Caco-2 (cell line): ENCODE measurements around the gene TMEM258. TPM values are rescaled to one million over a fixed set of nuclear protein-coding genes. Genes with fewer than 3 reads are reported as not detected.

Experiments
- BruUV-seq: library from RNA; stranded (reverse); fragments of 400-500 nt; replicated peaks from 2 replicates; lab custom pipeline; 2021; lab: Mats Ljungman, UMichigan
- CTCF ChIA-PET: fragments of 300-600 bp; sonication (Branson Sonifier 250); formaldehyde crosslinking; loops from one replicate; lab custom pipeline; 2022; ENCODE audit warnings: antibody characterized with exemption; lab: Charles Lee
- POLR2A ChIA-PET: fragments of 300-600 bp; sonication (Branson Sonifier 250); formaldehyde crosslinking; loops from one replicate; lab custom pipeline; 2022; ENCODE audit warnings: antibody characterized with exemption; lab: Charles Lee
- DNase-seq, 2 experiments: peaks; one replicate each; pipeline versions ENCODE4 v3.0.0 to v3.0.0-alpha.2; 2020 to 2022
- H3K27me3 ChIP-seq: replicated peaks from 2 replicates; pipeline ENCODE4 v1.6.0; 2011; ENCODE audit warnings: low read length; ENCODE audit not compliant: control insufficient read depth, insufficient read depth
- H3K36me3 ChIP-seq: 2 replicates; pipeline ENCODE4 v1.5.1; 2011; ENCODE audit warnings: low read length; ENCODE audit not compliant: control insufficient read depth, insufficient read depth
- H3K4me1 ChIP-seq: fragments of 250-450 bp; sonication (Bioruptor Pico); 2 replicates; pipeline ENCODE4 v1.5.1; 2020; ENCODE audit warnings: mild to moderate bottlenecking
- H3K4me3 ChIP-seq: 2 replicates; pipeline ENCODE4 v1.5.1; 2011; ENCODE audit warnings: low read depth, mild to moderate bottlenecking, control low read depth, low read length
- H3K9me3 ChIP-seq: fragments of 250-450 bp; sonication (Bioruptor Pico); 2 replicates; pipeline ENCODE4 v1.5.1; 2020; ENCODE audit warnings: mild to moderate bottlenecking, moderate library complexity
- H3K27ac Mint-ChIP-seq: one replicate; pipeline ENCODE4 v1.8.0; 2022; ENCODE audit warnings: mixed read lengths; ENCODE audit not compliant: unreplicated experiment
- H3K27me3 Mint-ChIP-seq: one replicate; pipeline ENCODE4 v1.8.0; 2022; ENCODE audit warnings: mixed read lengths; ENCODE audit not compliant: insufficient read depth, unreplicated experiment
- H3K36me3 Mint-ChIP-seq: one replicate; pipeline ENCODE4 v1.8.0; 2022; ENCODE audit warnings: mild to moderate bottlenecking, mixed read lengths; ENCODE audit not compliant: insufficient read depth, unreplicated experiment
- H3K4me1 Mint-ChIP-seq: one replicate; pipeline ENCODE4 v1.8.0; 2022; ENCODE audit warnings: low read depth, mixed read lengths; ENCODE audit not compliant: unreplicated experiment
- H3K4me3 Mint-ChIP-seq: one replicate; pipeline ENCODE4 v1.8.0; 2022; ENCODE audit warnings: mild to moderate bottlenecking, moderate library complexity, mixed read lengths; ENCODE audit not compliant: unreplicated experiment
- H3K9me3 Mint-ChIP-seq: one replicate; pipeline ENCODE4 v1.8.0; 2022; ENCODE audit warnings: mixed read lengths; ENCODE audit not compliant: unreplicated experiment
- intact Hi-C: fragments of 100-400 bp; cut with micrococcal nuclease; formaldehyde crosslinking; loops from one replicate; pipeline ENCODE4 v1.10.0; 2022; ENCODE audit not compliant: unreplicated experiment
- total RNA-seq: library from RNA; stranded (reverse); gene quantifications from 2 replicates; pipeline ENCODE4 v1.2.3, GENCODE V29; 2022
- TF ChIP-seq, protein P1 (sequence below), 2 experiments: fragments of 200-600 bp in 1 of 2; IDR thresholded peaks; 1 replicate in 1 of 2; 2 replicates in 1 of 2; pipeline versions ENCODE4 v1.5.1 to v1.8.0; 2011 to 2022; ENCODE audit warnings: antibody characterized with exemption in 1 of 2, control low read depth in 1 of 2, inconsistent platforms in 1 of 2, low read depth in 1 of 2, low read length in 1 of 2, mild to moderate bottlenecking in 1 of 2, moderate library complexity in 1 of 2; ENCODE audit not compliant: insufficient read depth in 1 of 2, severe bottlenecking in 1 of 2, unreplicated experiment in 1 of 2

TMEM258 gene
- total RNA-seq, 1 experiment from 2014 or later, result 197 TPM

DNA sequence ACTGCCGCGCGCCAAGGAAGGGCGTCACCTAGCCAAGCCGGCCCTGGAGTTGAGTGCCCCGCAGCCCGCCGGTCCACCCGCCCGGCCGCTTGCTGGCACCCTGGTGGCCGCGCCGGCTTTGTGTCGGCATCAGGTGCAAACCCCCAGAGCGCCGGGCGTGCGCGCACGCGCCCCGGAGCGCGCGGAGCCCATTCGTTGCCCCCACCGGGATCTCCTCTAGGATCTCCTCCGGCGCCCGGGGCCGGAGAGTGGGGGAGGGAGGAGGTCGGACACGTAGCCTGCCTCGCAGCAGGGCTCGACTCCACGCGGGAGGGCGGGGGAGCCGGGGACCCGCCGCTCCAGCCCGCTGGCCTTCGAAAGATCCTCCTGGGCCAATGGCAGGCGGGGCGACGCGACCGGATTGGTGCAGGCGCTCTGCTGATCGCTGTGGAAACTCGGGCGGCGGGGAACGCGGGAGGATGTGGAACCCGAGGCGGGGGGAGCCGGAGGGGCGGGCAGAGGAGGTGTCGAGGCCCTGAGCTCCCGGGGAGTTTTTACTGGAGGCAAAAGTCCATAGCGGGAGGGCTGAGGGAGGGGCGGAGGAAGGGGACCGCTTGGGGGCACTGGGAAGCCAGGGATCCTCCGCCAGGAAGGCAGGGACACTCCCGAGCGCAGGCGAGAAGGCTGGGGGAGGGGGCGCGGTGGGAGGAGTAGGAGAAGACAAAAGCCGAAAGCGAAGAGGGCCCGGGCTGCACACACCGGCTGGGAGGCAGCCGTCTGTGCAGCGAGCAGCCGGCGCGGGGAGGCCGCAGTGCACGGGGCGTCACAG is 35.4 kb upstream of the TMEM258 start, which contains the start of gene FADS2:
Gene FADS2, plus strand, starts transcription at position 730 of the 808 bp plus-strand sequence. CDS start 91 bp downstream, outside the sequence.
- intact Hi-C loops, result no loop called here
- Mint-ChIP-seq H3K36me3 (peaks cover 6% of the 10 kb centered on the region), H3K27ac (peak within 1 kb of the TSS; percentile 39), H3K4me3 (peak within 1 kb of the TSS; percentile 86), H3K9me3 (no peaks in the 10 kb centered on the region), H3K4me1 (peaks cover 14% of the 10 kb centered on the region), H3K27me3 (no peaks in the 10 kb centered on the region)
- no TSS peak for BruUV-seq
- Histone ChIP-seq H3K4me3 (peak within 1 kb of the TSS; percentile 64), H3K36me3 (no peaks in the 10 kb centered on the region), H3K27me3 (no peaks in the 10 kb centered on the region), H3K9me3 (no peaks in the 10 kb centered on the region), H3K4me1 (peaks cover 30% of the 10 kb centered on the region)
- CTCF ChIA-PET, result interaction anchor here (0.9 to 1.9 kb wide), 2 partner anchors 12 to 31 kb away, joined by 3 to 7 read pairs; partner anchors contain the start of gene FADS1
- POLR2A ChIA-PET, result interaction anchor here (0.7 to 1.4 kb wide), 3 partner anchors 12 to 73 kb away, joined by 3 to 6 read pairs (median 4); no protein-coding TSS in a partner anchor
- TF ChIP-seq, protein P1, sequence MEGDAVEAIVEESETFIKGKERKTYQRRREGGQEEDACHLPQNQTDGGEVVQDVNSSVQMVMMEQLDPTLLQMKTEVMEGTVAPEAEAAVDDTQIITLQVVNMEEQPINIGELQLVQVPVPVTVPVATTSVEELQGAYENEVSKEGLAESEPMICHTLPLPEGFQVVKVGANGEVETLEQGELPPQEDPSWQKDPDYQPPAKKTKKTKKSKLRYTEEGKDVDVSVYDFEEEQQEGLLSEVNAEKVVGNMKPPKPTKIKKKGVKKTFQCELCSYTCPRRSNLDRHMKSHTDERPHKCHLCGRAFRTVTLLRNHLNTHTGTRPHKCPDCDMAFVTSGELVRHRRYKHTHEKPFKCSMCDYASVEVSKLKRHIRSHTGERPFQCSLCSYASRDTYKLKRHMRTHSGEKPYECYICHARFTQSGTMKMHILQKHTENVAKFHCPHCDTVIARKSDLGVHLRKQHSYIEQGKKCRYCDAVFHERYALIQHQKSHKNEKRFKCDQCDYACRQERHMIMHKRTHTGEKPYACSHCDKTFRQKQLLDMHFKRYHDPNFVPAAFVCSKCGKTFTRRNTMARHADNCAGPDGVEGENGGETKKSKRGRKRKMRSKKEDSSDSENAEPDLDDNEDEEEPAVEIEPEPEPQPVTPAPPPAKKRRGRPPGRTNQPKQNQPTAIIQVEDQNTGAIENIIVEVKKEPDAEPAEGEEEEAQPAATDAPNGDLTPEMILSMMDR (IDR thresholded peaks at IDR 0.05; ENCODE audit: insufficient read depth in 1 of 2, low read depth in 1 of 2, low read length in 1 of 2, severe bottlenecking in 1 of 2, unreplicated experiment in 1 of 2), result peak in 1 of 2 experiments; percentile 8
- DNase-seq, result peak; percentile 75 to 77

- CTCF ChIA-PET, result interaction anchor here (0.9 kb wide), 1 partner anchor 30 kb away, joined by 3 read pairs; no protein-coding TSS in a partner anchor
These were observed 34.7 kb upstream of the TMEM258 start for GRCh38 chr11:61826930-61827570.

More at GRCh38 chr11:61826930-61827570, 34.7 kb upstream of the TMEM258 start:
- H3K36me3 Mint-ChIP-seq, result peaks cover 6% of the 10 kb centered on the region
- TF ChIP-seq, protein P1 (IDR thresholded peaks at IDR 0.05; ENCODE audit: insufficient read depth in 1 of 2, low read depth in 1 of 2, low read length in 1 of 2, severe bottlenecking in 1 of 2, unreplicated experiment in 1 of 2), result no peak
- intact Hi-C loops, result no loop called here
- peaks cover 15% of the 10 kb centered on the region for H3K4me1 Mint-ChIP-seq
- no peak overlapping the region for H3K27ac Mint-ChIP-seq
- no peaks in the 10 kb centered on the region for H3K27me3 Mint-ChIP-seq
- no TSS peak for BruUV-seq
- H3K27me3 ChIP-seq, result no peaks in the 10 kb centered on the region
- H3K9me3 ChIP-seq, result no peaks in the 10 kb centered on the region
- H3K9me3 Mint-ChIP-seq, result no peaks in the 10 kb centered on the region
- H3K4me3 Mint-ChIP-seq, result peak overlapping the region; percentile 86
- H3K4me3 ChIP-seq, result no peak overlapping the region
- no peak for DNase-seq
- H3K36me3 ChIP-seq, result no peaks in the 10 kb centered on the region
- POLR2A ChIA-PET, result interaction anchor here (1.4 kb wide), 1 partner anchor 12 kb away, joined by 4 read pairs; no protein-coding TSS in a partner anchor
- peaks cover 35% of the 10 kb centered on the region for H3K4me1 ChIP-seq
